Mucosa of gallbladder (tissue), 1 donor: ENCODE measurements around the gene ABHD2. TPM values are rescaled to one million over a fixed set of nuclear protein-coding genes. Genes with fewer than 3 reads are reported as not detected.

ENCODE experiments used
- DNase-seq: peaks from one replicate; pipeline ENCODE4 v3.0.0-alpha.2; 2020; ENCODE audit warnings: low spot score
- total RNA-seq: library from RNA; stranded (reverse); gene quantifications from one replicate; pipeline ENCODE4 v1.2.1, GENCODE V29; 2021
- donor health status: DM: no; HTN: no; CAD: no.

Gene ABHD2
- total RNA-seq, 1 donor from 2014 or later: 430 TPM

GRCh38 chr15:89098281-89098680 lies 10.0 kb downstream of the ABHD2 start:
- no peak for DNase-seq

GRCh38 chr15:89099968-89100367 lies 11.7 kb downstream of the ABHD2 start:
- DNase-seq: no peak

- DNase-seq: peak; percentile 85
These were observed 13.3 kb downstream of the ABHD2 start for GRCh38 chr15:89101302-89102193.

- no peak for DNase-seq
These were observed 15.4 kb downstream of the ABHD2 start for GRCh38 chr15:89103481-89104171.

GRCh38 chr15:89104172-89104564 lies 15.9 kb downstream of the ABHD2 start:
- DNase-seq: no peak

- DNase-seq: no peak
These were observed 16.9 kb downstream of the ABHD2 start for GRCh38 chr15:89105147-89105546.

GRCh38 chr15:89106200-89106599 lies 17.9 kb downstream of the ABHD2 start:
- DNase-seq: no peak

GRCh38 chr15:89107984-89108383 lies 19.7 kb downstream of the ABHD2 start:
- no peak for DNase-seq

GRCh38 chr15:89108835-89109234 lies 20.6 kb downstream of the ABHD2 start:
- no peak for DNase-seq

- no peak for DNase-seq
These were observed 21.0 kb downstream of the ABHD2 start for GRCh38 chr15:89109238-89109637.

- DNase-seq: no peak
These were observed 21.8 kb downstream of the ABHD2 start for GRCh38 chr15:89110060-89110459.

- no peak for DNase-seq
These were observed 23.1 kb downstream of the ABHD2 start for GRCh38 chr15:89111352-89111751.

- no peak for DNase-seq
These were observed 23.7 kb downstream of the ABHD2 start for GRCh38 chr15:89111961-89112340.

GRCh38 chr15:89112341-89112971 lies 24.2 kb downstream of the ABHD2 start:
- DNase-seq: peak; percentile 86

- DNase-seq: no peak
These were observed 25.2 kb downstream of the ABHD2 start for GRCh38 chr15:89113296-89114024.

- peak; percentile 54 for DNase-seq
These were observed 26.7 kb downstream of the ABHD2 start for GRCh38 chr15:89114990-89115389.

GRCh38 chr15:89115547-89115946 lies 27.3 kb downstream of the ABHD2 start:
- DNase-seq: peak; percentile 86

GRCh38 chr15:89116404-89116803 lies 28.1 kb downstream of the ABHD2 start:
- DNase-seq: no peak

- no peak for DNase-seq
These were observed 29.5 kb downstream of the ABHD2 start for GRCh38 chr15:89117790-89118189.

GRCh38 chr15:89118481-89118989 lies 30.3 kb downstream of the ABHD2 start:
- no peak for DNase-seq
